Stimulated activated CD8-positive, alpha-beta memory T cell treated with anti-CD3 and anti-CD28 coated beads, Interleukin-12 subunit alpha, Interleukin-12 subunit beta, amount 100 ng/mL, for 24 hours (primary cell): ENCODE data around the gene GCK.

Experiments
- DNase-seq: peaks from one replicate; pipeline ENCODE4 v3.0.0-alpha.2; 2020; ENCODE audit errors: extremely low read depth

The GCK gene

GRCh38 chr7:44189286-44189992 lies at the start of gene GCK:
Gene GCK, minus strand, starts transcription at chr7:44189439. Its CDS starts 486 bp downstream, at chr7:44188953.
- DNase-seq: no peak

GRCh38 chr7:44238116-44238695 lies 49.0 kb upstream of the GCK start:
- DNase-seq: no peak

- DNase-seq: no peak
These were observed 48.5 kb upstream of the GCK start for GRCh38 chr7:44237696-44238095.

GRCh38 chr7:44236333-44236728 lies 47.1 kb upstream of the GCK start:
- DNase-seq: no peak

GRCh38 chr7:44235582-44236332 lies 46.5 kb upstream of the GCK start:
- no peak for DNase-seq

GRCh38 chr7:44235066-44235465 lies 45.8 kb upstream of the GCK start:
- no peak for DNase-seq

GRCh38 chr7:44232901-44233715 lies 43.9 kb upstream of the GCK start:
- no peak for DNase-seq

GRCh38 chr7:44232396-44232795 lies 43.2 kb upstream of the GCK start:
- DNase-seq: no peak

- no peak for DNase-seq
These were observed 41.8 kb upstream of the GCK start for GRCh38 chr7:44231088-44231487.

- DNase-seq: no peak
These were observed 41.0 kb upstream of the GCK start for GRCh38 chr7:44230286-44230685.

- no peak for DNase-seq
These were observed 40.4 kb upstream of the GCK start for GRCh38 chr7:44229546-44230105.

GRCh38 chr7:44228571-44229350 lies 39.5 kb upstream of the GCK start:
- no peak for DNase-seq

- no peak for DNase-seq
These were observed 38.7 kb upstream of the GCK start for GRCh38 chr7:44227911-44228310.

- DNase-seq: no peak
These were observed 37.1 kb upstream of the GCK start for GRCh38 chr7:44226396-44226753.

GRCh38 chr7:44225566-44226395 lies 36.5 kb upstream of the GCK start:
- DNase-seq: no peak

- DNase-seq: no peak
These were observed 35.8 kb upstream of the GCK start for GRCh38 chr7:44224974-44225565.

- DNase-seq: no peak
These were observed 35.1 kb upstream of the GCK start for GRCh38 chr7:44224080-44224973.

- DNase-seq: no peak
These were observed 34.3 kb upstream of the GCK start for GRCh38 chr7:44223362-44224079.
